HG03103 (cell line): ENCODE measurements around the gene ELAC2.

ENCODE experiments used
- ATAC-seq: cut with Tn5 transposase; IDR thresholded peaks from one replicate; pipeline ENCODE4 v1.9.1; 2021; ENCODE audit warnings: low read depth; ENCODE audit not compliant: unreplicated experiment

Gene ELAC2

DNA sequence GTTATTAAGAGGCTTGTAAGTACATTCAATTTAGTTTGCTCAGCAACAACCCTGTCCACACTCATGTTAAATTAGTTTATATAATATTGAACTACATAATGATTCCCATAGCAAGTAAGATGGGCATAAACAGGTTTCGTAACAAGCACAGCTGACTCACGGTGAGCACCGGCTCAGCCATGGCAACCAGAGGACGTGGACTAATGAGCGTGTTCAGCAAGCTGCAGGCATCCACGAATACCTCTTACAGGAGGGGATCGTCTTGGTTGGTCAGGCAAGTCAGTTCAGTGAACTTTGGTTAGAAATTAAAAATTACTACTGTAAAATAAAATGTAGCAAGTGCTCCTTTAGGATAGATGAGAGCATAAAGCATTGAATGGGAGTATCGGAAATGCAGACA, 58.4 kb downstream of the ELAC2 start:
- no peak for ATAC-seq

DNA sequence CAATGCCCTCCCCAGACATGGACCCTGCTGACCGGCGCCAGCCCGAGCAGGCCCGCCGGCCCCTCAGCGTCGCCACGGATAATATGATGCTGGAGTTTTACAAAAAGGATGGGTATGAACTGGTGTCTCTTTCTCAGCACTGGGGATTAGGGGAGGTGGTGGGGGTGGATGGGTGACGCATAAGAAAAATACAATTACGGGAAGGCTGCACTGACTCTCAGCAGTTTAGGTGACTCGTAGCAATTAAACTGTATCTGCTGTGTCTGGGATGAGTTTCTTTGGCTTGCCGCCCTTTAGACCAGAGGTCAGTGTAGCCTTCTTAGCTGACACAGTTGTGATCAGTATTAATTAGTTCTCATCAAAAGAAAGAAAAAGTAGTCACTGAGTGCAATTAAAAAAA, 59.0 kb downstream of the ELAC2 start:
- no peak for ATAC-seq

DNA sequence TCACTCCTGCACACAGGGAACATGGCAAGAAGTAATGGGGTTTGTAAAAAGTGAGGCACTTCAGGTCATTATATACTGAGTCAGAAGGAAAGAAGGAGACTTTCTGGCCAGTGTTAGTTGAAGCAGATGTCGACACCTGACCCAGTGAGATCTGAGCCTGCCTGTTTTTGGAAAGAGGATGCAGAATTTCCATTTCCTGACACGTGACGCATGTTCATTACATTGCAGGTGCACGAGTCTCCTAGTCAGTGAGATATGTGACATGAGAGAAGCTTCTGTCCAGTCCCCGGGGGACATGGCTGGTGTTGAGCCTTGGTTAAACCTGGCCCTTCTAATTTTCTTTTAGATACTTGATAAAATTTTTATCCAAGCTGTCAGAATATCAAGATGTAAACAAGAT, 62.3 kb downstream of the ELAC2 start:
- ATAC-seq: no peak

DNA sequence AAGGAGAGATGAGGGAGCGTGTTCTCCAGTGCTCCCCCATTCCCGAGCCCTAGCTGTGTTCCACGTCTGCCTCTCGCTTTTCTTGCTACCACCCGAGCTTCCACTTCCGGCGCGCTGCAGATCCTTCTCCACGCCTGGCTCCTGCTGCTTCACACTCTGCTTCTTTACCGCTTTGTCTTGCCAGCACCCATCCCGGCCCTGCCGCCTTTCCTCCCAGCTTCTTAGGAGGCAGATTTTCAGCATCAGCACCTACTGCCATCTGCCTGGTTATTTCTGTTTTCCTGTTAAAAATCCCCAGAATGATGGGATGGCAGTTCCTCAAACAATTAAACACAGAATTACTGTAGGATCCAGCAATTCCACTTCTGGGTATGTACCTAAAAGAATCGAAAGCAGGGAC, 64.7 kb downstream of the ELAC2 start:
- no peak for ATAC-seq

DNA sequence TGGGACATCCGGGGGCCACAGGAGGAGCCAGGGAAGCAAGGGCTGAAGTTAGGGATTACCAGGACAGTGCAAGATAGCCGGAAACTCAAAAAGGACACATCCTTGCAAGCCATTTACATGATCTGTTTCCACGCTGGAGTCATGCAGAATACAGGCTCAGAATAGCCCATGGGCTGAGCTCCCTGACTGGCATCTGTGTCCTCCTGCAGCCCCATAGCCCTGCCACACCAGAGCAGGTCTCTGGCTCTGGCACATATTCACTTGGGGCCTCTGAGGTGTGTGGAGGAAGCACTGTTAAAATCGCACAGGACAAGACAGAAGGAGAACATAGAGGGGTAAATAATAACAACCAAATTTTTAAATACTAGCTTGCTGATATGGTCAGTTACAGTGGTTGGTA, 65.8 kb downstream of the ELAC2 start:
- ATAC-seq: no peak

DNA sequence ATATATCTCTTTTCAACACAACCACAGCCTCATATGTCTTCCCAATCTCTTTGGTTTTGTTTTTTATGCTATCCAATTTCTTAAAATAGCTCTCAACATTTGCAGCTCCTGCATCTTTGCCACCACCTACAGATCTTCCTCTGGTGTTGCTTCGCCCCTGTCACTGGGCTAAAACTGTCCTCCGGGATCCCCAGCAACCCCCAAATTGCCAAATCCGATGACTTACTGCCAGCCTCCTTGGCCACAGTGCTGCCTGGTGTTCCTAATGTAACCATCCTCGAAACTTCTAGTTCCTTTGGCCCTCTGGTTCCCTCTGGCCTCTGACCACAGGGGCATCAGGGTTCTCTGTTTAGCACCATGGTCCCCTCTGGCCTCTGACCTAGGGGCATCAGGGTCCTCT, 70.8 kb downstream of the ELAC2 start:
- ATAC-seq: no peak
